ENCODE measurements around the gene CACNA2D4.

DNA sequence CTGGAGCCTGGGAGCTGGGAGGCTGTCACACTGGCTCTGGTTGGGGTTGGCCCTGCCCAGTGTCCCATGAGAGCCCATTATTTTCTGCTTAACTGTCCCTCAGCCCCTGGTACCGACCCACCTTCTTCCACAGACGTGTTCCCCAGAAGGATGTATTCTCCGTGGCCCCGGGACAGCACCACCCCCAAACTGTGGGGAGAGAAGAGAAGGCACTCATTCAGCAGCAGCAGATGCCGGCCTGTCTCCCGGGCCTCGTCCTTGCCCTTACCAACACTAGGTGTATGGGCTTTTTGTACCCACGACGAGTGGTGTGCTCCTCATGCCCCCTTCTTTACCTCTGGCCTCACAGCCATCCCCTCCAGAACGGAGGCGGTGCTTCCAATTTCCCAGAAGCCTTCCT lies 60.0 kb downstream of the CACNA2D4 start:
- TF ChIP-seq, protein P1, sequence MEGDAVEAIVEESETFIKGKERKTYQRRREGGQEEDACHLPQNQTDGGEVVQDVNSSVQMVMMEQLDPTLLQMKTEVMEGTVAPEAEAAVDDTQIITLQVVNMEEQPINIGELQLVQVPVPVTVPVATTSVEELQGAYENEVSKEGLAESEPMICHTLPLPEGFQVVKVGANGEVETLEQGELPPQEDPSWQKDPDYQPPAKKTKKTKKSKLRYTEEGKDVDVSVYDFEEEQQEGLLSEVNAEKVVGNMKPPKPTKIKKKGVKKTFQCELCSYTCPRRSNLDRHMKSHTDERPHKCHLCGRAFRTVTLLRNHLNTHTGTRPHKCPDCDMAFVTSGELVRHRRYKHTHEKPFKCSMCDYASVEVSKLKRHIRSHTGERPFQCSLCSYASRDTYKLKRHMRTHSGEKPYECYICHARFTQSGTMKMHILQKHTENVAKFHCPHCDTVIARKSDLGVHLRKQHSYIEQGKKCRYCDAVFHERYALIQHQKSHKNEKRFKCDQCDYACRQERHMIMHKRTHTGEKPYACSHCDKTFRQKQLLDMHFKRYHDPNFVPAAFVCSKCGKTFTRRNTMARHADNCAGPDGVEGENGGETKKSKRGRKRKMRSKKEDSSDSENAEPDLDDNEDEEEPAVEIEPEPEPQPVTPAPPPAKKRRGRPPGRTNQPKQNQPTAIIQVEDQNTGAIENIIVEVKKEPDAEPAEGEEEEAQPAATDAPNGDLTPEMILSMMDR (IDR thresholded peaks at IDR 0.05; ENCODE audit: low read depth, low read length): no peak
- TF ChIP-seq EZH2phosphoT487 (IDR thresholded peaks at IDR 0.05; ENCODE audit: low read depth): no peak
